Progenitor cell of endocrine pancreas (in vitro differentiated cells): ENCODE measurements around the gene JAM3. TPM values are rescaled to one million over a fixed set of nuclear protein-coding genes. Genes with fewer than 3 reads are reported as not detected.

ENCODE experiments used
- DNase-seq: peaks from one replicate; pipeline ENCODE4 v3.0.0; 2021; ENCODE audit warnings: low spot score; ENCODE audit not compliant: unreplicated experiment
- H3K27ac Mint-ChIP-seq: 2 replicates; pipeline ENCODE4 v1.8.0; 2021; ENCODE audit warnings: mild to moderate bottlenecking, moderate library complexity, mixed read lengths
- H3K27me3 Mint-ChIP-seq: 2 replicates; pipeline ENCODE4 v1.8.0; 2021; ENCODE audit warnings: mixed read lengths
- H3K36me3 Mint-ChIP-seq: 2 replicates; pipeline ENCODE4 v1.8.0; 2022; ENCODE audit warnings: mixed read lengths; ENCODE audit not compliant: insufficient read depth
- H3K4me1 Mint-ChIP-seq: 2 replicates; pipeline ENCODE4 v1.8.0; 2021; ENCODE audit warnings: low read depth, mixed read lengths
- H3K4me3 Mint-ChIP-seq: 2 replicates; pipeline ENCODE4 v1.8.0; 2021; ENCODE audit warnings: low read depth, mild to moderate bottlenecking, moderate library complexity, mixed read lengths
- H3K9me3 Mint-ChIP-seq: 2 replicates; pipeline ENCODE4 v1.8.0; 2021; ENCODE audit warnings: low read depth, mixed read lengths
- total RNA-seq: library from RNA; stranded (reverse); gene quantifications from 2 replicates; pipeline ENCODE4 v1.2.1, GENCODE V29; 2021
- TF ChIP-seq, protein P1 (sequence below): fragments of 200-600 bp; sonication (generic); IDR thresholded peaks from one replicate; pipeline ENCODE4 v1.5.0; 2021; ENCODE audit warnings: antibody characterized with exemption, mild to moderate bottlenecking; ENCODE audit not compliant: unreplicated experiment

Gene JAM3
- total RNA-seq, 1 donor from 2014 or later = 37.0 TPM

DNA sequence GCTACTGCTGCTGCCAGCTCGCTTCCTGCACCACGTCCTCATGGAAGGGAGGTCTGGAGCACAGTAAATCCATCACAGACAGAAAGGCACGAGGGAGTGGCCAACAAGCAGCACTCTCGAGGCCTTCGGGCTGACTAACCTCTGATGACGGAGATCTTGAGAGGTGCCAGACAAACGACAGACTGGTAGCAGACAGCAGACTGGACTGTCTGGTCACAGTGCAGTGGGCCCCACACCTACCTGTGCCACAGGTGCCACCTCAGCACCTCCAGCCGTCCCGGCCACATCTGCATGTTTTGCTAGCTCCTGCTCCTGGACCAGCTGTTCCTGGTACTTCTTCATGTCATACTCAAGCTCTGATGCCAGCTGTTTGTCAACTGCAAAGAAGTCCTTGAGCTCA lies 90.8 kb downstream of the JAM3 start:
- H3K4me3 Mint-ChIP-seq = no peak overlapping the region
- peaks cover 19% of the 10 kb centered on the region for H3K9me3 Mint-ChIP-seq

DNA sequence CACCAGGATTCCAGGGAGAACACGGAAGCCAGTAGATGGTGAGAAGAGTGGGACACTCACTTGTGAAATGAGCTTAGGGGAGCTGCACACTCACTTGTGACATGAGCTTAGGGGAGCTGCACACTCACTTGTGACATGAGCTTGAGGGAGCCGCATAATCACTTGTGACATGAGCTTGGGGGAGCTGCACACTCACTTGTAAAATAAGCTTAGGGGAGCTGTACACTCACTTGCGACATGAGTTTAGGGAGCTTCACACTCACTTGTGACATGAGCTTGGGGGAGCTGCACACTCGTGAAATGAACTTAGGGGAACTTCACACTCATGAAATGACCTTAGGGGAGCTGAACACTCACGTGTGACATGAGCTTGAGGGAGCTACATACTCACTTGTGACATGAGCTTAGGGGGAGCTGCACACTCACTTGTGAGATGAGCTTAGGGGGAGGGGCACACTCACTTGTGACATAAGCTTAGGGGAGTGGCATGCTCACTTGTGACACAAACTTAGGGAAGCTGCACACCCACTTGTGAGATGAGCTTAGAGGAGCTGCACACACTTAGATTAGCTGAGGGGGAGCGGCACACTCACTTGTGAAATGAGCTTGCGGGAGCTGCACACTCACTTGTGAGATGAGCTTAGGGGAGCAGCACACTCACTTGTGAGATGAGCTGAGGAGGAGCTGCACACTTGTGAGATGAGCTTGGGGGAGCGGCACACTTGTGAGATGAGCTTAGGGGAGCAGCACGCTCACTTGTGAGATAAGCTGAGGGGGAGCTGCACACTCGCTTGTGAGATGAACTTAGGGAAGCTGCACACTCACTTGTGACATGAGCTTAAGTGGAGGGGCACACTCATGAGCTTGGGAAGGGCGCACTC lies 95.9 kb downstream of the JAM3 start:
- H3K9me3 Mint-ChIP-seq = peaks cover 46% of the 10 kb centered on the region
- H3K27me3 Mint-ChIP-seq = no peaks in the 10 kb centered on the region
- TF ChIP-seq, protein P1, sequence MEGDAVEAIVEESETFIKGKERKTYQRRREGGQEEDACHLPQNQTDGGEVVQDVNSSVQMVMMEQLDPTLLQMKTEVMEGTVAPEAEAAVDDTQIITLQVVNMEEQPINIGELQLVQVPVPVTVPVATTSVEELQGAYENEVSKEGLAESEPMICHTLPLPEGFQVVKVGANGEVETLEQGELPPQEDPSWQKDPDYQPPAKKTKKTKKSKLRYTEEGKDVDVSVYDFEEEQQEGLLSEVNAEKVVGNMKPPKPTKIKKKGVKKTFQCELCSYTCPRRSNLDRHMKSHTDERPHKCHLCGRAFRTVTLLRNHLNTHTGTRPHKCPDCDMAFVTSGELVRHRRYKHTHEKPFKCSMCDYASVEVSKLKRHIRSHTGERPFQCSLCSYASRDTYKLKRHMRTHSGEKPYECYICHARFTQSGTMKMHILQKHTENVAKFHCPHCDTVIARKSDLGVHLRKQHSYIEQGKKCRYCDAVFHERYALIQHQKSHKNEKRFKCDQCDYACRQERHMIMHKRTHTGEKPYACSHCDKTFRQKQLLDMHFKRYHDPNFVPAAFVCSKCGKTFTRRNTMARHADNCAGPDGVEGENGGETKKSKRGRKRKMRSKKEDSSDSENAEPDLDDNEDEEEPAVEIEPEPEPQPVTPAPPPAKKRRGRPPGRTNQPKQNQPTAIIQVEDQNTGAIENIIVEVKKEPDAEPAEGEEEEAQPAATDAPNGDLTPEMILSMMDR = no peak
- no peaks in the 10 kb centered on the region for H3K4me1 Mint-ChIP-seq
- H3K27ac Mint-ChIP-seq = peak overlapping the region; percentile 95
- H3K36me3 Mint-ChIP-seq = peaks cover 79% of the 10 kb centered on the region
- DNase-seq = no peak
- peak overlapping the region; percentile 52 for H3K4me3 Mint-ChIP-seq

More for the DNA sequence above, 90.8 kb downstream of the JAM3 start:
- no peak overlapping the region for H3K27ac Mint-ChIP-seq
- H3K27me3 Mint-ChIP-seq = no peaks in the 10 kb centered on the region
- no peak for DNase-seq
- no peaks in the 10 kb centered on the region for H3K4me1 Mint-ChIP-seq
- TF ChIP-seq, protein P1 = no peak
- H3K36me3 Mint-ChIP-seq = peaks cover 50% of the 10 kb centered on the region

DNA sequence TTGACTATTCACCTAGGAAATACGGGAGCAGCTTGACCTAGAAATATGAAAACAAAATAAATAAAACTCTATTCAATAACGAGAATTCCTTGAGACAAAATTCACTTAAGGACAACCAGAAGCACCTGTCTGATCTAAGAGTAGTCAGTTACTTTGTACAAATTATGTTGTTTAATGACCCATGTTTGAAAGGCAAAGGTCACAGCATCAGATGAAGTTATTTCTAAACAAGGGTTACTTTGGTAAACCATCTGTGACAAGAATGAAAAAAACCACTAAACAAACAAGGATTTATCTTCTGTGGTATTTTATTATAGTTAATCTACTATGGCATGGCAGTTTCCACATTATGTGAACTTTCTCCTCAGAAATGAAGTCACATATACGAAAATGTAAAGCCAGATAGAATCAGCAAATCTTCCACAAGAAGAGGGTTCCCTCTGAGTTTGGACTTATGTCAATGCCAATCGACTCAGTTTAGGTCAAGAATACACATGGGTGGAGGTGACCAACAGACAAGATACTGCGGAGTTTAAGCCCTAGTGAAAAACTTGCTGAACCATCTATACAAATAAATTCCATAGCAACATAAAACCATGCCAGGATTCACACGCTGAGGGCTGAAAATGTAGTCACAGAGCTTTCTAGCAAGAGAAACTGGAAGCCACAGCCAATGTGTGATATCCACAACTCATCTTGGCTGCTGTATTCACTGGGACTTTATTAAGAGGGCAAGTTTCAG lies 101.5 kb downstream of the JAM3 start:
- H3K36me3 Mint-ChIP-seq = peaks cover 62% of the 10 kb centered on the region
- TF ChIP-seq, protein P1 = no peak
- DNase-seq = no peak
- H3K9me3 Mint-ChIP-seq = peaks cover 22% of the 10 kb centered on the region
- no peak overlapping the region for H3K27ac Mint-ChIP-seq
- H3K27me3 Mint-ChIP-seq = no peaks in the 10 kb centered on the region
- no peak overlapping the region for H3K4me3 Mint-ChIP-seq
- no peaks in the 10 kb centered on the region for H3K4me1 Mint-ChIP-seq

DNA sequence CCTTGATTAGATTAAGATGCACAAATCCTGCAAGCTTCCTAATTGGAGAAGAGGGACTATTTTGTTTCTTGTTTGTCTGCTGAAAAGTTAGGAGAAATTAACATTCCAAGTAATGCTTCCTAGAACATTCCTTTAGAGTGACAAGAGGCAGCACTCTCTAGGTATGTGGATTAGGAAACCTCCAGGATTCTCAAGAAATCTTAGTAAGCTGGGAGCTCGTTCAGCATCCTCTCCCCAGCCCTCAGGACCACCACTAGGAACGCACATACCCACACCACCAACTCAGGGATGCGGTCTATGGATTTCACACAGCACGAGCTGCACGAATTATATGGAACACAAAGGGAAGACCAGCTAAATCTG lies 102.0 kb downstream of the JAM3 start:
- DNase-seq = no peak
- TF ChIP-seq, protein P1 = no peak
- Mint-ChIP-seq H3K4me1 (no peaks in the 10 kb centered on the region), H3K27ac (no peak overlapping the region), H3K36me3 (peaks cover 59% of the 10 kb centered on the region), H3K9me3 (peaks cover 19% of the 10 kb centered on the region), H3K4me3 (no peak overlapping the region), H3K27me3 (no peaks in the 10 kb centered on the region)

DNA sequence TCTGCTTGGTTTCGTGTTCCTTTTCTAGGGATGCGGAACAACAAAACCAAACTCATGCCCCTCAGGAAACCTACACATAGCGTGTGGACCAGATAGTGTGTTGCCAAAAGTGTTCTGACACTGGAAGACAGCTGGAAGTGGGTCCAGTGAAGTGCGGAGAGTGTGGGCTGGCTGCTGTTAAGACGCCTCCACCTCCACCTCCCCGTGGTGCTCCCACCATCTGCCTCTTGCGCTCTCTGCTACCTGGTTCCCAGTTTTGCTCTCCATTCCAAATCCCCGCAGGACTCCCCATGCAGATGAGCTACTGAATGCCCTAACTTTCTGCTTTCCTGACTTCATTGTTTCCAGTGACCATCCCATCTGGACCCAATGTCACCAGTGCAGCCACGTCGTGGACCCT lies 103.1 kb downstream of the JAM3 start:
- no peaks in the 10 kb centered on the region for H3K4me1 Mint-ChIP-seq
- peaks cover 19% of the 10 kb centered on the region for H3K9me3 Mint-ChIP-seq
- no peaks in the 10 kb centered on the region for H3K27me3 Mint-ChIP-seq
- H3K4me3 Mint-ChIP-seq = no peak overlapping the region
- DNase-seq = no peak
- TF ChIP-seq, protein P1 = no peak
- no peak overlapping the region for H3K27ac Mint-ChIP-seq
- peaks cover 61% of the 10 kb centered on the region for H3K36me3 Mint-ChIP-seq
